Heart right ventricle (tissue), 16 donors: ENCODE results near the gene COX4I1. TPM values are rescaled to one million over a fixed set of nuclear protein-coding genes. Genes with fewer than 3 reads are reported as not detected.

Experiments used
- ATAC-seq, 8 donors: fragments of 200-7000 bp; cut with Tn5 transposase; one replicate each; pipeline ENCODE4 v1.9.1; 2020; ENCODE audit warnings: mild to moderate bottlenecking in 8 of 8, moderate library complexity in 8 of 8, moderate number of reproducible peaks in 1 of 8
- DNase-seq, 2 donors: peaks; one replicate each; pipeline ENCODE4 v3.0.0-alpha.2; 2020
- H3K27ac ChIP-seq, 10 donors: fragments of 200-600 bp; sonication (generic) in 2 of 10; one replicate each; pipeline versions ENCODE4 v1.5.0 to v1.8.0; 2020 to 2022; ENCODE audit warnings: mild to moderate bottlenecking in 3 of 10
- H3K27me3 ChIP-seq, 7 donors: fragments of 200-600 bp; one replicate each; pipeline ENCODE4 v1.8.0; 2021 to 2022; ENCODE audit warnings: mild to moderate bottlenecking in 2 of 7
- H3K36me3 ChIP-seq, 9 donors: fragments of 200-600 bp; sonication (generic) in 1 of 9; one replicate each; pipeline versions ENCODE4 v1.5.0 to v1.8.0; 2020 to 2022; ENCODE audit warnings: mild to moderate bottlenecking in 2 of 9
- H3K4me1 ChIP-seq, 9 donors: fragments of 200-600 bp; sonication (generic) in 1 of 9; one replicate each; pipeline versions ENCODE4 v1.5.0 to v1.8.0; 2020 to 2022; ENCODE audit warnings: mild to moderate bottlenecking in 4 of 9
- H3K4me3 ChIP-seq, 10 donors: fragments of 200-600 bp; sonication (generic) in 2 of 10; one replicate each; pipeline versions ENCODE4 v1.5.0 to v1.8.0; 2020 to 2022; ENCODE audit warnings: mild to moderate bottlenecking in 7 of 10, moderate library complexity in 2 of 10
- H3K9me3 ChIP-seq, 11 donors: fragments of 200-600 bp in 10 of 11; sonication (generic) in 2 of 11; one replicate each; pipeline versions ENCODE4 v1.5.0 to v1.8.0; 2013 to 2022; ENCODE audit warnings: mild to moderate bottlenecking in 2 of 11, control low read depth in 1 of 11, moderate library complexity in 1 of 11
- CTCF ChIP-seq, 9 donors: fragments of 200-600 bp; sonication (generic) in 2 of 9; IDR thresholded peaks; one replicate each; pipeline versions ENCODE4 v1.5.0 to v1.8.0; 2021 to 2022; ENCODE audit warnings: antibody characterized with exemption in 9 of 9, mild to moderate bottlenecking in 5 of 9, moderate library complexity in 1 of 9
- WGBS, 2 donors: extraction: QIAGEN DNeasy Blood & Tissue Kit; methylation state at CpG; one replicate each; pipeline ENCODE4 v1.1.7; 2013; ENCODE audit warnings: inconsistent platforms in 1 of 2; 5-methylcytosine and 5-hydroxymethylcytosine counted together
- intact Hi-C, 10 donors: fragments of 100-400 bp; cut with DNase I; formaldehyde crosslinking; loops; one replicate each; pipeline versions ENCODE4 v1.11.1 to v1.14.2; 2022
- polyA plus RNA-seq, 2 donors: library from polyadenylated mRNA; stranded (reverse); fragments of 200-250 nt; gene quantifications; one replicate each; pipeline ENCODE4 v1.2.3, GENCODE V29; 2013
- total RNA-seq, 10 donors: library from RNA; stranded (reverse); fragmentation: NEBNext Ultra II Directional in 3 of 10; extraction: Animal tissue kit (Norgen Biotek cat#: 25700) in 3 of 10; gene quantifications; one replicate each; pipeline versions ENCODE4 v1.2.1 to v1.2.4, GENCODE V29; 2021 to 2023
- donor health status: Arrhythmogenic right ventricular cardiomyopathy.
- donor health status: ischemic (EF 13 %, LVEDD 7.1; RV severe dilation, severe dysfunction).
- donor health status: healthy with polysubstance abuse.
- donor health status: DM: no; HTN: yes; CAD: no.
- donor health status: DM: no; HTN: no; CAD: no.
- donor health status: ischemic (EF 25% LVEDD 6.9; RV normal size, moderate dysfunction).
- donor health status: ischemic (EF 25% LVEDD 5.7; RV mildly dilated, moderate dysfunction).
- donor health status: healthy.
- donor health status: DM: yes; HTN: yes; CAD: no.
- donor health status: Ischemic cardiomyopathy.
- donor health status: ischemic (EF 35%, LVEDD 5.7; RV mildly dilated, moderate dysfunction).
- donor health status: nonischemic (EF 11% LVEDD 7.7; RV severe dilation, severe dysfunction).
- donor health status: DM: yes; HTN: yes; CAD: no.
- donor health status: PGD.
- donor health status: ischemic (EF 29% LVEDD 5.4; RV normal size, mild dysfunction).
- donor health status: nonischemic (EF 23%, LVEDD 6.1; RV moderate dilation, normal function).

Gene COX4I1
- total and polyA plus RNA-seq, 12 donors = 1,221 to 4,942 (median 1,955) TPM

DNA sequence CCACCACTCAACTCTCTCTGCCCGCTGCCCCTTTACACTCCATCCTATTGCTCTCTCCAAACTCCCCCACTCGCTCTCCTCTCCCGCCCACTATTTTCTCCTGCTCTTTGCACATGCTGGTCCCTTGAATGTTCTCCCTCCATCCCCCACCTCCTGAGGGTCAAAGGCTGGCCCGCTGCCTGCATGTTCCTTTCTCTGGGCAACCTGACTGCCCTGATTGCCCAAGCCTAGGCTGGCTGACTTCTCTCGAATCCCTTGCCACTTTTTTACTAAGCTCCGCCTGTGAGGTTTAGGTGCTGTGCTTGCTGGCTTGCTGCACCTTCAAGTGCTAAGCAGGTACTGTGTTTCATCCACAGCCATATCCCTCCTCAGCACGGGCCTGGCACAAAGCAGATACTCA is 2.9 kb upstream of the COX4I1 start:
- Histone ChIP-seq H3K4me1 (peaks cover 9 to 38% (median 29%) of the 10 kb centered on the region in 9 donors), H3K27ac (no peak overlapping the region), H3K9me3 (peaks cover 0 to 2% (median 0%) of the 10 kb centered on the region in 11 donors), H3K4me3 (no peak overlapping the region), H3K27me3 (no peaks in the 10 kb centered on the region), H3K36me3 (peaks cover 0 to 65% (median 11%) of the 10 kb centered on the region in 9 donors)
- no peak for DNase-seq
- ATAC-seq = no peak
- 93 to 95% methylated on average over 7 of the region's 7 CpGs for WGBS, 2 donors
- intact Hi-C loops = no loop called here
- TF ChIP-seq CTCF (IDR thresholded peaks at IDR 0.05) = no peak

GRCh38 chr16:85798283-85798776 is 1.2 kb upstream of the COX4I1 start:
- peaks cover 0 to 65% (median 15%) of the 10 kb centered on the region in 9 donors for H3K36me3 ChIP-seq
- H3K4me1 ChIP-seq = peaks cover 9 to 46% (median 37%) of the 10 kb centered on the region in 9 donors

DNA sequence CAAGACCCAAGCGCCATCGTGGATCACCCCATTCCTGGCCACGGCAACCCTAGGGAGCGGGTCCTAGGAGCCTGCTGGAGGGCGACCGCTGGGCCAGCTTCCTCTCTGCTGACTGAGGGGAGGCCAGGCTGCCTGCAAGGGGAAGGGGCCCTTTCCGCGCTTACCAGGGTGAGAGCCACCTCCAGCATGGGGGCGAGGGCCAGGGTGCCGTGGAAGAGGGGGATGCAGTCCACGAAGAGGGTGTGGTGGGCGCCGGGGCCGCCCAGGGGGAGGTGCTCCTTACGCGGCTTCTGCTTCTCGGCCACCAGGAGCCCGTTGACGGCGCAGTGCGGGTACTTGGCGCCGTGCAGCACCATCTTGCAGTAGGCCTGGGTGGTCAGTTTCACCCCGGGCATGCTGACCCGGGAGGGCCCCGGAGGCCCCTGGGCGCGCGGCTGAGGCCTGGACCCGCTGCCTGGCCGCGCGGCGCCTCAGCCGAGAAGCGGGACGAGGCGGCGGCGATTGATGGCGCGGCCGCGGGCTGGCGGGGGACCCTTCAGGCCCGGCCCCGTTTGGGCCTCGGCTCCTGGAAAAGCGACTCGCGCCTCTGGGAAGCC is 496 bp upstream of the COX4I1 start:
- Histone ChIP-seq H3K9me3 (no peaks in the 10 kb centered on the region), H3K36me3 (peaks cover 0 to 65% (median 19%) of the 10 kb centered on the region in 9 donors), H3K4me1 (peaks cover 9 to 53% (median 37%) of the 10 kb centered on the region in 9 donors), H3K27me3 (no peaks in the 10 kb centered on the region), H3K4me3 (peak overlapping the region; percentile 86 to 100 (median 98)), H3K27ac (peak overlapping the region; percentile 93 to 99 (median 98))
- ATAC-seq (peak in 7 of 8 donors; percentile 5 to 49 (median 19)), DNase-seq (peak; percentile 15 to 34)
- peak in 1 of 9 donors; percentile 5 for TF ChIP-seq CTCF (IDR thresholded peaks at IDR 0.05)
- WGBS, 2 donors = 0% methylated on average over 47 to 51 of the region's 51 CpGs
- intact Hi-C loops = no loop called here

More at GRCh38 chr16:85798283-85798776, 1.2 kb upstream of the COX4I1 start:
- intact Hi-C loops = no loop called here
- WGBS, 2 donors = 17% methylated on average over 17 of the region's 17 CpGs
- TF ChIP-seq CTCF (IDR thresholded peaks at IDR 0.05) = no peak
- peak overlapping the region; percentile 86 to 100 (median 98) for H3K4me3 ChIP-seq
- H3K9me3 ChIP-seq = no peaks in the 10 kb centered on the region
- no peaks in the 10 kb centered on the region for H3K27me3 ChIP-seq
- ATAC-seq (no peak), DNase-seq (no peak)
- H3K27ac ChIP-seq = peak overlapping the region in 7 of 10 donors; percentile 93 to 99 (median 97)

- DNase-seq = no peak
- H3K27me3 ChIP-seq = no peaks in the 10 kb centered on the region
- H3K27ac ChIP-seq = peak overlapping the region; percentile 93 to 99 (median 98)
- H3K4me3 ChIP-seq = peak overlapping the region; percentile 86 to 100 (median 98)
- peaks cover 9 to 53% (median 37%) of the 10 kb centered on the region in 9 donors for H3K4me1 ChIP-seq
- H3K36me3 ChIP-seq = peaks cover 3 to 65% (median 25%) of the 10 kb centered on the region in 9 donors
- no peak for TF ChIP-seq CTCF (IDR thresholded peaks at IDR 0.05)
- peak in 7 of 8 donors; percentile 3 to 33 (median 19) for ATAC-seq
- intact Hi-C loops = no loop called here
- H3K9me3 ChIP-seq = no peaks in the 10 kb centered on the region
- WGBS, 2 donors = 11 to 14% methylated on average over 9 of the region's 9 CpGs
Observed at GRCh38 chr16:85800321-85800669, 800 bp downstream of the COX4I1 start.
